Measurements from ENCODE around the gene TNIK. TPM values are rescaled to one million over a fixed set of nuclear protein-coding genes. Genes with fewer than 3 reads are reported as not detected.

TNIK gene
- total and polyA plus RNA-seq, 4 donors, result 3.7 to 9.8 (median 5.2) TPM

DNA sequence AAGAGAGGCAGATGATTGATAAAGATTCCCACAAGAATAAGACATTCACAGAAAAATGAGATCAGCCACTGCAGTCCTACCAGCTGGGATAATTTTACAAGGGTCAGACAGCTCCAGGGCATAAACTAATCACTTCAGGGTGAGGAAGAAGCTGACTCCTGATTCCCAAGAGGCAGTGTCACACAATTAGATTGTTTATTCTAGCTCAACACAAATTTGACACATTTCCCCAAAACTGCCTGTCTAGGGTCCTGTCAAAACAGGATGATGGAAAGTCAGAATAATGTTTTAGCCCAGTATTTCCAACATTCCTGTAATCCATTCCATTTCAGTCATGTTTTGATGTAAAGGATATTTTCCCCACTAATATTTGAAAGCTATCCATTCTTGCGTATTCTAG, 110.8 kb downstream of the TNIK start:
- no peak overlapping the region for H3K27ac ChIP-seq (ENCODE audit: low read depth in 1 of 2, low read length in 2 of 2)
- H3K36me3 ChIP-seq (ENCODE audit: control insufficient read depth in 4 of 4, insufficient read depth in 3 of 4, low read depth in 1 of 4, low read length in 3 of 4), result no peaks in the 10 kb centered on the region
- H3K9ac ChIP-seq (ENCODE audit: low read depth in 1 of 2, low read length in 2 of 2), result no peak overlapping the region
- TF ChIP-seq FOXA1 (IDR thresholded peaks at IDR 0.05) (no peak), TAF1 (conservative IDR thresholded peaks at IDR 0.05) (no peak), GABPA (IDR thresholded peaks at IDR 0.05 in 1 of 2, conservative IDR thresholded peaks at IDR 0.05 in 1 of 2) (no peak), NR2F2 (IDR thresholded peaks at IDR 0.05) (no peak), EGR1 (IDR thresholded peaks at IDR 0.05; ENCODE audit: low read depth in 2 of 2) (no peak), JUND (IDR thresholded peaks at IDR 0.05) (no peak), ZBTB33 (IDR thresholded peaks at IDR 0.05) (no peak), MAX (IDR thresholded peaks at IDR 0.05) (no peak), HNF4G (IDR thresholded peaks at IDR 0.05) (no peak), FOXA2 (IDR thresholded peaks at IDR 0.05) (no peak), YY1 (IDR thresholded peaks at IDR 0.05) (no peak), HNF4A (conservative IDR thresholded peaks at IDR 0.05) (no peak), SP1 (IDR thresholded peaks at IDR 0.05) (no peak), RAD21 (IDR thresholded peaks at IDR 0.05) (no peak)
- TF ChIP-seq, protein P1, sequence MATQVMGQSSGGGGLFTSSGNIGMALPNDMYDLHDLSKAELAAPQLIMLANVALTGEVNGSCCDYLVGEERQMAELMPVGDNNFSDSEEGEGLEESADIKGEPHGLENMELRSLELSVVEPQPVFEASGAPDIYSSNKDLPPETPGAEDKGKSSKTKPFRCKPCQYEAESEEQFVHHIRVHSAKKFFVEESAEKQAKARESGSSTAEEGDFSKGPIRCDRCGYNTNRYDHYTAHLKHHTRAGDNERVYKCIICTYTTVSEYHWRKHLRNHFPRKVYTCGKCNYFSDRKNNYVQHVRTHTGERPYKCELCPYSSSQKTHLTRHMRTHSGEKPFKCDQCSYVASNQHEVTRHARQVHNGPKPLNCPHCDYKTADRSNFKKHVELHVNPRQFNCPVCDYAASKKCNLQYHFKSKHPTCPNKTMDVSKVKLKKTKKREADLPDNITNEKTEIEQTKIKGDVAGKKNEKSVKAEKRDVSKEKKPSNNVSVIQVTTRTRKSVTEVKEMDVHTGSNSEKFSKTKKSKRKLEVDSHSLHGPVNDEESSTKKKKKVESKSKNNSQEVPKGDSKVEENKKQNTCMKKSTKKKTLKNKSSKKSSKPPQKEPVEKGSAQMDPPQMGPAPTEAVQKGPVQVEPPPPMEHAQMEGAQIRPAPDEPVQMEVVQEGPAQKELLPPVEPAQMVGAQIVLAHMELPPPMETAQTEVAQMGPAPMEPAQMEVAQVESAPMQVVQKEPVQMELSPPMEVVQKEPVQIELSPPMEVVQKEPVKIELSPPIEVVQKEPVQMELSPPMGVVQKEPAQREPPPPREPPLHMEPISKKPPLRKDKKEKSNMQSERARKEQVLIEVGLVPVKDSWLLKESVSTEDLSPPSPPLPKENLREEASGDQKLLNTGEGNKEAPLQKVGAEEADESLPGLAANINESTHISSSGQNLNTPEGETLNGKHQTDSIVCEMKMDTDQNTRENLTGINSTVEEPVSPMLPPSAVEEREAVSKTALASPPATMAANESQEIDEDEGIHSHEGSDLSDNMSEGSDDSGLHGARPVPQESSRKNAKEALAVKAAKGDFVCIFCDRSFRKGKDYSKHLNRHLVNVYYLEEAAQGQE (IDR thresholded peaks at IDR 0.05), result no peak
- TF ChIP-seq, protein P2, sequence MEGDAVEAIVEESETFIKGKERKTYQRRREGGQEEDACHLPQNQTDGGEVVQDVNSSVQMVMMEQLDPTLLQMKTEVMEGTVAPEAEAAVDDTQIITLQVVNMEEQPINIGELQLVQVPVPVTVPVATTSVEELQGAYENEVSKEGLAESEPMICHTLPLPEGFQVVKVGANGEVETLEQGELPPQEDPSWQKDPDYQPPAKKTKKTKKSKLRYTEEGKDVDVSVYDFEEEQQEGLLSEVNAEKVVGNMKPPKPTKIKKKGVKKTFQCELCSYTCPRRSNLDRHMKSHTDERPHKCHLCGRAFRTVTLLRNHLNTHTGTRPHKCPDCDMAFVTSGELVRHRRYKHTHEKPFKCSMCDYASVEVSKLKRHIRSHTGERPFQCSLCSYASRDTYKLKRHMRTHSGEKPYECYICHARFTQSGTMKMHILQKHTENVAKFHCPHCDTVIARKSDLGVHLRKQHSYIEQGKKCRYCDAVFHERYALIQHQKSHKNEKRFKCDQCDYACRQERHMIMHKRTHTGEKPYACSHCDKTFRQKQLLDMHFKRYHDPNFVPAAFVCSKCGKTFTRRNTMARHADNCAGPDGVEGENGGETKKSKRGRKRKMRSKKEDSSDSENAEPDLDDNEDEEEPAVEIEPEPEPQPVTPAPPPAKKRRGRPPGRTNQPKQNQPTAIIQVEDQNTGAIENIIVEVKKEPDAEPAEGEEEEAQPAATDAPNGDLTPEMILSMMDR (IDR thresholded peaks at IDR 0.05; ENCODE audit: low read depth, low read length, missing input control), result no peak
- TF ChIP-seq, protein P3, sequence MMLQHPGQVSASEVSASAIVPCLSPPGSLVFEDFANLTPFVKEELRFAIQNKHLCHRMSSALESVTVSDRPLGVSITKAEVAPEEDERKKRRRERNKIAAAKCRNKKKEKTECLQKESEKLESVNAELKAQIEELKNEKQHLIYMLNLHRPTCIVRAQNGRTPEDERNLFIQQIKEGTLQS (IDR thresholded peaks at IDR 0.05), result no peak
- peaks cover 0 to 4% (median 0%) of the 10 kb centered on the region in 4 donors for H3K4me1 ChIP-seq (ENCODE audit: control insufficient read depth in 4 of 4, insufficient read depth in 4 of 4, low read length in 3 of 4)
- DNase-seq (ENCODE audit: low spot score), result no peak
- H3K4me3 ChIP-seq (ENCODE audit: low read depth in 1 of 3, low read length in 3 of 3), result no peak overlapping the region
- no peaks in the 10 kb centered on the region for H3K27me3 ChIP-seq (ENCODE audit: control insufficient read depth in 4 of 4, insufficient read depth in 4 of 4, low read length in 3 of 4)
- WGBS, result 96% methylated on average over 1 of the region's 1 CpG
- H3K9me3 ChIP-seq (ENCODE audit: control insufficient read depth in 4 of 4, low read length in 3 of 4), result no peaks in the 10 kb centered on the region

DNA sequence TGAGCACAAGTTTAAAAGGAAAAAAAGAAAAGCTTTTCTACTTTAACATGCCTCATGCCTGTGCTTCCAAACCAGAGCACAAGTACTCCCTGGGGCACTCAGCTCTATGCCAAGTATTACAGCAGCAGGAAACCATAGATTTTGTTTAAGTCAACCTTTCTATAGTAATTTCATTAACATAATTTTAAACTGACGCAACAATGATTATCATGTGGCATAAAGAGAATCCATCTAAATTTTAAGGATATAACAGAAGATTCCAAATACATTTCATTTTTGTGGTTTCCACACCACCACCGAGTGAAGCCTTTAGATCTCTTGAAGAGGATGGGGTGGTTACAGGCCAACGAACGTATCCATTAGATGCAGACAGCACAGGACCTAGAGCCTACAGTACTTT, 112.1 kb downstream of the TNIK start:
- Histone ChIP-seq H3K36me3 (ENCODE audit: control insufficient read depth in 4 of 4, insufficient read depth in 3 of 4, low read depth in 1 of 4, low read length in 3 of 4) (no peaks in the 10 kb centered on the region), H3K9me3 (ENCODE audit: control insufficient read depth in 4 of 4, low read length in 3 of 4) (no peaks in the 10 kb centered on the region), H3K4me1 (ENCODE audit: control insufficient read depth in 4 of 4, insufficient read depth in 4 of 4, low read length in 3 of 4) (peaks cover 0 to 4% (median 0%) of the 10 kb centered on the region in 4 donors), H3K27ac (ENCODE audit: low read depth in 1 of 2, low read length in 2 of 2) (no peak overlapping the region), H3K4me3 (ENCODE audit: low read depth in 1 of 3, low read length in 3 of 3) (no peak overlapping the region), H3K9ac (ENCODE audit: low read depth in 1 of 2, low read length in 2 of 2) (no peak overlapping the region), H3K27me3 (ENCODE audit: control insufficient read depth in 4 of 4, insufficient read depth in 4 of 4, low read length in 3 of 4) (no peaks in the 10 kb centered on the region)
- DNase-seq (ENCODE audit: low spot score), result no peak
- 89% methylated on average over 4 of the region's 4 CpGs for WGBS
- TF ChIP-seq JUND (IDR thresholded peaks at IDR 0.05), result no peak
- TF ChIP-seq, protein P3 (IDR thresholded peaks at IDR 0.05), result no peak
- no peak for TF ChIP-seq YY1 (IDR thresholded peaks at IDR 0.05)
- no peak for TF ChIP-seq HNF4A (conservative IDR thresholded peaks at IDR 0.05)
